ENCODE data around the gene ZNF679. TPM values are rescaled to one million over a fixed set of nuclear protein-coding genes. Genes with fewer than 3 reads are reported as not detected.
"Not testable (repeated sequence)": the region's sequence is repeated elsewhere in the genome, so short reads cannot be mapped to it uniquely, and the experiment has no call there.

Gene ZNF679
- total and polyA plus RNA-seq, 9 donors = not detected

DNA sequence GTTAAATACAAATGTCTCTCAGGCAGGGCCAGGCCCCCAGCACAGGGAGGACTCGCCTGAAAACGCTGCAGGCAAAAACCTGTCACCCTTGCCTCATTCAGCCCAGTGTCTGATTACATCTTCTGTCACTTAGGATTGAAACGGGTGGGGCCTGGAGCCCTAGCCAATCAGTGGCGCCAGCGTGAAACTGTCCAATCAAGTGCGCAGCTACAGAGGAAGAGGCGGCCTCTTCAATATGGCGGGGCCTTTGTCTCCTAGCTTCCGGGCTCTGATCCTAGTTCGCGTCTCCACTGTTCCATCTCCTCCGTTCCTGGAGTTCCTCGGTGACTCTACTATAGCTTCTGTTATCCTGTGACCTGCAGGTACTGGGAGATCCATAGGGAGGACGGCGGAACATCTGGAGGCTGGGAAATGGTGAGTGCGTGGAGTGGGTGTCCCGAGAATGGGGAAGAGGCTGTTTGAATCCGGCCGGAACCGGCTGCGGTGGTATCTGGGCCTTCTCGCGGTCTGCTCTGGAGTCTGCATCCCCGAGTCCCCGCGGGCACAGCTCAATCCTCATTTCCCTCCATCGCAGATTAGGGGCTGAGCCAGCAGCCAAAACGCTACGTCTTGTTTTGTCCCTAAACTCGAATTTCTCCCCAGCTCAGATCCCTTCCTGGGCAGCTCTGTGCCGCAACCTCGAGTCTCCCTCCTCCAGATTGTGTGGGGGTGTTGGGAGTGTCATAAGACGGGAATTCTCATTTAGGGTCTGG lies 85.6 kb downstream of the ZNF679 start, which contains the start of gene ZNF736:
TSS of gene ZNF736 (plus strand) at position 222 of the 752 bp plus-strand sequence. CDS start at position 412, 190 bp downstream.
- H3K4me1 ChIP-seq (ENCODE audit: insufficient read depth) = peaks cover 7% of the 10 kb centered on the region
- peak within 1 kb of the TSS in 1 of 2 donors; percentile 63 for H3K27ac ChIP-seq
- 0 to 1% (median 1%) methylated on average over 33 of the region's 33 CpGs for WGBS, 3 donors
- no peaks in the 10 kb centered on the region for H3K36me3 ChIP-seq
- DNase-seq = peak; percentile 82 to 88 (median 85)
- H3K27me3 ChIP-seq = no peaks in the 10 kb centered on the region
- intact Hi-C loops (cut with DNase I) = no loop called here
- TF ChIP-seq, protein P1, sequence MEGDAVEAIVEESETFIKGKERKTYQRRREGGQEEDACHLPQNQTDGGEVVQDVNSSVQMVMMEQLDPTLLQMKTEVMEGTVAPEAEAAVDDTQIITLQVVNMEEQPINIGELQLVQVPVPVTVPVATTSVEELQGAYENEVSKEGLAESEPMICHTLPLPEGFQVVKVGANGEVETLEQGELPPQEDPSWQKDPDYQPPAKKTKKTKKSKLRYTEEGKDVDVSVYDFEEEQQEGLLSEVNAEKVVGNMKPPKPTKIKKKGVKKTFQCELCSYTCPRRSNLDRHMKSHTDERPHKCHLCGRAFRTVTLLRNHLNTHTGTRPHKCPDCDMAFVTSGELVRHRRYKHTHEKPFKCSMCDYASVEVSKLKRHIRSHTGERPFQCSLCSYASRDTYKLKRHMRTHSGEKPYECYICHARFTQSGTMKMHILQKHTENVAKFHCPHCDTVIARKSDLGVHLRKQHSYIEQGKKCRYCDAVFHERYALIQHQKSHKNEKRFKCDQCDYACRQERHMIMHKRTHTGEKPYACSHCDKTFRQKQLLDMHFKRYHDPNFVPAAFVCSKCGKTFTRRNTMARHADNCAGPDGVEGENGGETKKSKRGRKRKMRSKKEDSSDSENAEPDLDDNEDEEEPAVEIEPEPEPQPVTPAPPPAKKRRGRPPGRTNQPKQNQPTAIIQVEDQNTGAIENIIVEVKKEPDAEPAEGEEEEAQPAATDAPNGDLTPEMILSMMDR (IDR thresholded peaks at IDR 0.05) = no peak
- TF ChIP-seq POLR2A (IDR thresholded peaks at IDR 0.05) (peak; percentile 31), EP300 (IDR thresholded peaks at IDR 0.05) (no peak)
- no peaks in the 10 kb centered on the region for H3K9me3 ChIP-seq
- H3K4me3 ChIP-seq = peak within 1 kb of the TSS; percentile 57

DNA sequence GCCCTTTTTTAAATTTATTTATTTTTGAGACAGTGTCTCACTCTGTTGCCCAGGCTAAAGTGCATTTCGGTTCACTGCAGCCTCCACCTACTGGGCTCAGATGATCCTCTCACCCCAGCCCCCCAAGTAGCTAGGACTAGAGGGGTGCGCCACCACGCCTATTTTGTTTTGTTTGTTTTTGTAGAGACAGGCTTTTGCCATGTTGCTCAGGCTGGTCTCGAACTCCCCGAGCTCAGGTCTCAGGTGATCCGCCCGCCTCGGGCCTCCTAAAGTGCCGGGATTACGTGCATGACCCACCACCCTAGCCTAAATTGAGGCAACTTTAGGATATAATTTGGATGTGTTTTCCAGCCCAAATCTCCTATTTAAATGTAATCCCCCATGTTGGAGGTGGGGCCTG lies 86.3 kb downstream of the ZNF679 start:
- WGBS, 3 donors = 2 to 21% (median 11%) methylated on average over 10 of the region's 10 CpGs
- intact Hi-C loops (cut with DNase I) = no loop called here
- peak in 2 of 5 donors; percentile 39 for DNase-seq
- no peak for TF ChIP-seq POLR2A (IDR thresholded peaks at IDR 0.05)
- TF ChIP-seq, protein P1 (IDR thresholded peaks at IDR 0.05) = no peak
- TF ChIP-seq EP300 (IDR thresholded peaks at IDR 0.05) = no peak
- Histone ChIP-seq H3K4me3 (peak overlapping the region; percentile 57), H3K27me3 (no peaks in the 10 kb centered on the region), H3K27ac (no peak overlapping the region), H3K36me3 (no peaks in the 10 kb centered on the region), H3K4me1 (ENCODE audit: insufficient read depth) (peaks cover 7% of the 10 kb centered on the region), H3K9me3 (no peaks in the 10 kb centered on the region)

DNA sequence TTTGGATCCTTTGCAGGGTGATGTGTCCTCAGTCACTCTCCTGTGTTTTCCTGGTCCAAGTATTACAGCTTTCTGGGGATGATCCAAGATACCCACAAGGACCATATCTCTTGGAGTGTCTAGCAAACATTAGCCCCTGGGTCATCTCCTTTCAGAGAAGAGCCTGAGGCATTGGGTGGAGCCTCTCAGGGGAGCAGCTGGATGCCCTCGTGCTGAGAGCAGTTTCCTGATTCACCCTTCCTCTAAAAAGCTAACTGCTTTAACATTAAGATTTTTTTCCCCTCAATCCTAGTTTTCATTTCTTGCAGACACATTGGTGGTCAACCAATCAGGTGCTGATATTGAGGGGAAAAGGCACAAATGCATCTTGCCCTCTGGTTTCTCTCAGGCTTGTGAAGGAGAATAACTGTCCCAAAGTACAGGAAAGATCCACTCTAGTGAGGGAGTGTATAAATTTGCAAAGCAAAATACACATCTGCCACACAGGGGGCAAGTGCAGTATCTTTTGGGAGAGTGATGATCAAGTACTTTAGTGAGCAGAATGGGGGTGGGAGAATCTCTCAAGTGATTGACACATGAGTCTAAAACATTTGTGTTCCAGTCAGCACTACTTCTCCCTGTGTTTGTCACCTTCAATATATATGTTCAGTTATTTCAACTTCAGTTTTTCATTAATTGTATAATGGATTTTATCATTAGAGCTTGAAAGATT lies 87.9 kb downstream of the ZNF679 start:
- H3K27me3 ChIP-seq; H3K9me3 ChIP-seq; H3K4me1 ChIP-seq (ENCODE audit: insufficient read depth); intact Hi-C loops (cut with DNase I); DNase-seq; H3K4me3 ChIP-seq; H3K36me3 ChIP-seq; H3K27ac ChIP-seq: not testable (repeated sequence)
- 26 to 43% (median 28%) methylated on average over 1 of the region's 1 CpG for WGBS, 3 donors

Other genes with a start within 250 kb of the ZNF679 start
- not detected for gene ZNF722, start 229.6 kb upstream of the ZNF679 start, total RNA-seq
- not detected for gene ZNF722, start 229.6 kb upstream of the ZNF679 start, polyA plus RNA-seq
- gene ZNF727, start 183.0 kb upstream of the ZNF679 start, total RNA-seq = 10 to 100 TPM in 5 of 7 donors, 1 to 10 TPM in 2; 4.5 to 20.2 (median 13.3) TPM
- gene ZNF727, start 183.0 kb upstream of the ZNF679 start, polyA plus RNA-seq = 1 to 10 TPM; 1.1 to 2.8 TPM
- gene ZNF735, start 21.3 kb upstream of the ZNF679 start, total RNA-seq = not detected
- not detected for gene ZNF735, start 21.3 kb upstream of the ZNF679 start, polyA plus RNA-seq
- gene ZNF736, start 85.5 kb downstream of the ZNF679 start, total RNA-seq = 10 to 100 TPM in 6 of 7 donors, 1 to 10 TPM in 1; 9.1 to 24.9 (median 19.7) TPM
- 1 to 10 TPM; 5.0 to 7.9 TPM for gene ZNF736, start 85.5 kb downstream of the ZNF679 start, polyA plus RNA-seq

All from ovary (tissue), 9 donors.